Suprapubic skin (tissue), 4 donors: ENCODE data around the gene NKAIN2. TPM values are rescaled to one million over a fixed set of nuclear protein-coding genes. Genes with fewer than 3 reads are reported as not detected.

Experiments used
- DNase-seq, 2 donors: peaks; one replicate each; pipeline ENCODE4 v3.0.0-alpha.2; 2019; ENCODE audit warnings: low spot score in 2 of 2
- H3K27ac ChIP-seq: fragments of 200-600 bp; sonication (generic); one replicate; pipeline ENCODE4 v1.5.1; 2019
- H3K27me3 ChIP-seq: fragments of 200-600 bp; sonication (generic); one replicate; pipeline ENCODE4 v1.5.1; 2019
- H3K36me3 ChIP-seq: fragments of 200-600 bp; sonication (generic); one replicate; pipeline ENCODE4 v1.5.1; 2019
- H3K4me1 ChIP-seq: fragments of 200-600 bp; sonication (generic); one replicate; pipeline ENCODE4 v1.5.1; 2019
- H3K4me3 ChIP-seq: fragments of 200-600 bp; sonication (generic); one replicate; pipeline ENCODE4 v1.5.1; 2019; ENCODE audit warnings: mild to moderate bottlenecking
- H3K9me3 ChIP-seq: fragments of 200-600 bp; sonication (generic); one replicate; pipeline ENCODE4 v1.5.1; 2019
- CTCF ChIP-seq, 2 donors: fragments of 200-600 bp in 1 of 2; fragments of 450-650 bp in 1 of 2; sonication (generic) in 1 of 2; IDR thresholded peaks; one replicate each; pipeline ENCODE4 v1.5.1; 2016 to 2019; ENCODE audit warnings: antibody characterized with exemption in 2 of 2, mild to moderate bottlenecking in 1 of 2, moderate library complexity in 1 of 2
- EP300 ChIP-seq: sonication (generic); formaldehyde crosslinking; IDR thresholded peaks from one replicate; pipeline ENCODE4 v1.6.1; 2017; ENCODE audit warnings: antibody characterized with exemption
- POLR2A ChIP-seq, 2 donors: fragments of 450-650 bp; IDR thresholded peaks; one replicate each; pipeline ENCODE4 v1.6.1; 2017; ENCODE audit warnings: antibody characterized with exemption in 2 of 2, mild to moderate bottlenecking in 2 of 2, moderate library complexity in 2 of 2
- POLR2AphosphoS5 ChIP-seq, 3 donors: sonication (generic); formaldehyde crosslinking; IDR thresholded peaks; one replicate each; pipeline ENCODE4 v1.6.1; 2017; ENCODE audit warnings: antibody characterized with exemption in 3 of 3
- WGBS: methylation state at CpG from one replicate; pipeline ENCODE4 v1.1.5; 2018; 5-methylcytosine and 5-hydroxymethylcytosine counted together
- total RNA-seq, 4 donors: library from RNA; depleted of rRNA; stranded (reverse); fragments of >200 nt; gene quantifications; one replicate each; pipeline ENCODE4 v1.1.0, GENCODE V29; 2016

Gene NKAIN2
- total RNA-seq, 4 donors from 2014 or later = 0.40 TPM; not detected in 3

- Histone ChIP-seq H3K27me3 (no peaks in the 10 kb centered on the region), H3K4me1 (no peaks in the 10 kb centered on the region), H3K4me3 (no peak overlapping the region), H3K36me3 (no peaks in the 10 kb centered on the region), H3K9me3 (no peaks in the 10 kb centered on the region), H3K27ac (no peak overlapping the region)
- TF ChIP-seq POLR2AphosphoS5 (IDR thresholded peaks at IDR 0.05) (no peak), EP300 (no peak), POLR2A (IDR thresholded peaks at IDR 0.05) (no peak), CTCF (IDR thresholded peaks at IDR 0.05) (no peak)
- WGBS = 55% methylated on average over 8 of the region's 8 CpGs
- DNase-seq = no peak
Observed at GRCh38 chr6:123838505-123839234, 35.0 kb downstream of the NKAIN2 start.

GRCh38 chr6:123841067-123841896, 37.6 kb downstream of the NKAIN2 start:
- no peak for DNase-seq
- no peaks in the 10 kb centered on the region for H3K9me3 ChIP-seq
- WGBS = 32% methylated on average over 6 of the region's 6 CpGs
- no peaks in the 10 kb centered on the region for H3K36me3 ChIP-seq
- no peak overlapping the region for H3K27ac ChIP-seq
- TF ChIP-seq EP300 (no peak), POLR2AphosphoS5 (IDR thresholded peaks at IDR 0.05) (no peak), CTCF (IDR thresholded peaks at IDR 0.05) (no peak), POLR2A (IDR thresholded peaks at IDR 0.05) (no peak)
- no peaks in the 10 kb centered on the region for H3K4me1 ChIP-seq
- no peak overlapping the region for H3K4me3 ChIP-seq
- no peaks in the 10 kb centered on the region for H3K27me3 ChIP-seq

- Histone ChIP-seq H3K4me3 (no peak overlapping the region), H3K27me3 (no peaks in the 10 kb centered on the region), H3K4me1 (no peaks in the 10 kb centered on the region), H3K36me3 (no peaks in the 10 kb centered on the region), H3K9me3 (no peaks in the 10 kb centered on the region), H3K27ac (no peak overlapping the region)
- TF ChIP-seq CTCF (IDR thresholded peaks at IDR 0.05) (no peak), EP300 (no peak), POLR2A (IDR thresholded peaks at IDR 0.05) (no peak), POLR2AphosphoS5 (IDR thresholded peaks at IDR 0.05) (no peak)
- 81% methylated on average over 5 of the region's 5 CpGs for WGBS
- no peak for DNase-seq
Observed at GRCh38 chr6:123844011-123844410, 40.3 kb downstream of the NKAIN2 start.

GRCh38 chr6:123848347-123848746, 44.7 kb downstream of the NKAIN2 start:
- no peak for DNase-seq
- no peaks in the 10 kb centered on the region for H3K27me3 ChIP-seq
- TF ChIP-seq POLR2A (IDR thresholded peaks at IDR 0.05) = no peak
- TF ChIP-seq EP300 = no peak
- no peak for TF ChIP-seq POLR2AphosphoS5 (IDR thresholded peaks at IDR 0.05)
- TF ChIP-seq CTCF (IDR thresholded peaks at IDR 0.05) = no peak
- WGBS = 90% methylated on average over 2 of the region's 2 CpGs
- H3K9me3 ChIP-seq = no peaks in the 10 kb centered on the region
- H3K36me3 ChIP-seq = no peaks in the 10 kb centered on the region
- H3K27ac ChIP-seq = no peak overlapping the region
- H3K4me3 ChIP-seq = no peak overlapping the region
- no peaks in the 10 kb centered on the region for H3K4me1 ChIP-seq

GRCh38 chr6:123849406-123849805, 45.7 kb downstream of the NKAIN2 start:
- H3K27ac ChIP-seq = no peak overlapping the region
- no peaks in the 10 kb centered on the region for H3K9me3 ChIP-seq
- no peak overlapping the region for H3K4me3 ChIP-seq
- 65% methylated on average over 3 of the region's 3 CpGs for WGBS
- no peak for DNase-seq
- H3K36me3 ChIP-seq = no peaks in the 10 kb centered on the region
- TF ChIP-seq EP300 = no peak
- no peak for TF ChIP-seq POLR2AphosphoS5 (IDR thresholded peaks at IDR 0.05)
- no peak for TF ChIP-seq CTCF (IDR thresholded peaks at IDR 0.05)
- H3K27me3 ChIP-seq = no peaks in the 10 kb centered on the region
- H3K4me1 ChIP-seq = no peaks in the 10 kb centered on the region
